ENCODE results near the gene DYNLT1. TPM values are rescaled to one million over a fixed set of nuclear protein-coding genes. Genes with fewer than 3 reads are reported as not detected.

The DYNLT1 gene
- total and polyA plus RNA-seq, 7 donors: 68.7 to 457 (median 118) TPM

GRCh38 chr6:158686311-158686710 lies 41.8 kb upstream of the DYNLT1 start:
- TF ChIP-seq POLR2A (IDR thresholded peaks at IDR 0.05) (no peak), POLR2AphosphoS5 (IDR thresholded peaks at IDR 0.05) (no peak), EP300 (IDR thresholded peaks at IDR 0.05) (no peak), CTCF (IDR thresholded peaks at IDR 0.05) (no peak)
- DNase-seq: no peak
- no peaks in the 10 kb centered on the region for H3K27me3 ChIP-seq
- no peaks in the 10 kb centered on the region for H3K36me3 ChIP-seq
- no peak overlapping the region for H3K27ac ChIP-seq
- H3K4me3 ChIP-seq: no peak overlapping the region
- intact Hi-C loops (cut with DNase I): loop anchor here (5.0 kb wide), 1 partner anchor 464 kb away; no protein-coding TSS in a partner anchor
- WGBS, 2 donors: 25 to 45% methylated on average over 4 of the region's 4 CpGs
- H3K4me1 ChIP-seq: peaks cover 0 to 18% (median 12%) of the 10 kb centered on the region in 4 donors
- H3K9me3 ChIP-seq: no peaks in the 10 kb centered on the region

DNA sequence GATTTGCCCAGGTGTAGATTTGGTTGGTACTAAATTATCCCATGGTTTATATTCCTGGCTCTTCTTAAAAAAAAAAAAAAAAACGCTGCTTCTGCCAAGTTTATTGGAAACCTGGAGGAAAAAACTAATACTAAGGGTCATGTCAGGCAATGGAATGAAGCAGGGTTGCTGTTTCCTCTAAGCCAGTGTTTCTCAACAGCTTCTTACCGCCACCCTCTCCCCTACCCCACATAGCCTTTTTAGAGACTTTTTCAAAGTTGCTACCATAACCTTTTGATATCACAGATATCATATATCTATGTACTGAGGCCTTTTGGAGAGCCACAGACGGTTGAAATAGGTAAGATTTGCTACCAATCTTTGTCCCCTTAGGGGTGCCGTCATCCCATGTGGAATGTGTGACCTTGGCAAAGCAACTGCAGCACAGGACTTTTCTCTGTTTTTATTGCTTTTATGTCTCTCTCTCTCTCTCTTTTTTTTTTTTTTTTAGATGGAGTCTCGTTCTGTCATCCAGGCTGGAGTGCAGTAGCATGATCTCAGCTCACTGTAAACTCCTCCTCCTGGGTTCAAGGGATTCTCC lies 40.3 kb upstream of the DYNLT1 start:
- H3K4me3 ChIP-seq: no peak overlapping the region
- intact Hi-C loops (cut with DNase I): loop anchor here (5.0 kb wide), 1 partner anchor 463 kb away; no protein-coding TSS in a partner anchor
- no peaks in the 10 kb centered on the region for H3K9me3 ChIP-seq
- peak; percentile 10 for DNase-seq
- no peak for TF ChIP-seq CTCF (IDR thresholded peaks at IDR 0.05)
- TF ChIP-seq EP300 (IDR thresholded peaks at IDR 0.05): no peak
- TF ChIP-seq POLR2AphosphoS5 (IDR thresholded peaks at IDR 0.05): no peak
- no peak for TF ChIP-seq POLR2A (IDR thresholded peaks at IDR 0.05)
- 19 to 56% methylated on average over 5 of the region's 5 CpGs for WGBS, 2 donors
- H3K27me3 ChIP-seq: no peaks in the 10 kb centered on the region
- no peaks in the 10 kb centered on the region for H3K36me3 ChIP-seq
- H3K4me1 ChIP-seq: peaks cover 0 to 14% (median 12%) of the 10 kb centered on the region in 4 donors
- peak overlapping the region in 3 of 4 donors; percentile 19 to 65 (median 21) for H3K27ac ChIP-seq

DNA sequence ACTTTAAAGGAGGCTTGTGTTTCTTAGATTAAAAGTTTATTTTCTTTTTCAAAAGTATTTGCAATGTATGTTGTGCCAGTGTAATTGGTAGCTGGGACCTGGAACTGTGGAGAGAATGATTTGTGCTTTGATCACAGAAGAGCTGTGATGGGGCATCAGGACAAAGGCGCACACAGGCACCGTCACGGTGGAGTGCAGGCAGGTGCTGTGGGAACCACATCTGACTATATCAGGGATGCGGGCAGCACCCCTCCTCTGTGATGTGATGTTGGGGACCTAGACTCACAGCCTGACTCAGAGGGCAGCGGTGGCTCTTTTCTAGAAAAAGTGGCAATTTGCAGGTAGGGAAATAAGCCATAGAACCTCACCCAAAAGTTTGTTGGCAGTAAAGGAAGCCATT lies 39.8 kb upstream of the DYNLT1 start:
- Histone ChIP-seq H3K36me3 (no peaks in the 10 kb centered on the region), H3K4me3 (no peak overlapping the region), H3K27me3 (no peaks in the 10 kb centered on the region), H3K4me1 (peaks cover 0 to 14% (median 12%) of the 10 kb centered on the region in 4 donors), H3K9me3 (no peaks in the 10 kb centered on the region), H3K27ac (peak overlapping the region in 2 of 4 donors; percentile 19 to 65)
- DNase-seq: peak; percentile 19
- 71 to 85% methylated on average over 5 of the region's 5 CpGs for WGBS, 2 donors
- intact Hi-C loops (cut with DNase I): no loop called here
- no peak for TF ChIP-seq POLR2A (IDR thresholded peaks at IDR 0.05)
- TF ChIP-seq POLR2AphosphoS5 (IDR thresholded peaks at IDR 0.05): no peak
- no peak for TF ChIP-seq EP300 (IDR thresholded peaks at IDR 0.05)
- TF ChIP-seq CTCF (IDR thresholded peaks at IDR 0.05): no peak

DNA sequence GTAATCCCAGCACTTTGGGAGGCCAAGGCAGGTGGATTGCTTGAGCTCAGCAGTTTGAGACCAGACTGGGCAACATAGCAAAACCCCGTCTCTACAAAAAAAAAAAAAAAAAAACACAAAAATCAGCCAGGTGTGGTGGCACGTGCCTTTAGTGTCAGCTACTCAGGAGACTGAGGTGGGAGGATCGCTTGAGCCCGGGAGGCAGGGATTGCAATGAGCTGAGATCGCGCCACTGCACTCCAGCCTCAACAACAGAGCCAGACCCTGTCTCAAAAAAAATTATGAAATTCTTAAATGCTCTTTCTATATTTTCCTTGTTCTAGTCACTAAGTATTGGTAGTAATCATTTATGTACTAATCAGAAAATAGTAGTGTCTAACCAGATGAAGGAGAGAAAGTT lies 35.9 kb upstream of the DYNLT1 start:
- H3K4me1 ChIP-seq: peaks cover 0 to 13% (median 11%) of the 10 kb centered on the region in 4 donors
- DNase-seq: peak; percentile 24
- H3K9me3 ChIP-seq: no peaks in the 10 kb centered on the region
- no peaks in the 10 kb centered on the region for H3K36me3 ChIP-seq
- no peak overlapping the region for H3K27ac ChIP-seq
- no peaks in the 10 kb centered on the region for H3K27me3 ChIP-seq
- TF ChIP-seq POLR2A (IDR thresholded peaks at IDR 0.05) (no peak), EP300 (IDR thresholded peaks at IDR 0.05) (no peak), POLR2AphosphoS5 (IDR thresholded peaks at IDR 0.05) (no peak), CTCF (IDR thresholded peaks at IDR 0.05) (no peak)
- 93 to 96% methylated on average over 6 of the region's 6 CpGs for WGBS, 2 donors
- intact Hi-C loops (cut with DNase I): no loop called here
- H3K4me3 ChIP-seq: no peak overlapping the region

- DNase-seq: no peak
- Histone ChIP-seq H3K27me3 (no peaks in the 10 kb centered on the region), H3K36me3 (no peaks in the 10 kb centered on the region), H3K4me3 (no peak overlapping the region), H3K9me3 (no peaks in the 10 kb centered on the region), H3K27ac (no peak overlapping the region), H3K4me1 (peaks cover 0 to 9% (median 7%) of the 10 kb centered on the region in 4 donors)
- intact Hi-C loops (cut with DNase I): no loop called here
- TF ChIP-seq EP300 (IDR thresholded peaks at IDR 0.05): no peak
- TF ChIP-seq CTCF (IDR thresholded peaks at IDR 0.05): no peak
- no peak for TF ChIP-seq POLR2A (IDR thresholded peaks at IDR 0.05)
- no peak for TF ChIP-seq POLR2AphosphoS5 (IDR thresholded peaks at IDR 0.05)
- 90 to 92% methylated on average over 2 of the region's 2 CpGs for whole genome bisulfite sequencing, 2 donors
Observed at GRCh38 chr6:158680015-158680414, 35.5 kb upstream of the DYNLT1 start.
